Large intestine (tissue), 3 donors: Measurements from ENCODE around the gene PHF2. TPM values are rescaled to one million over a fixed set of nuclear protein-coding genes. Genes with fewer than 3 reads are reported as not detected.

ENCODE experiments used
- DNase-seq, 2 donors: peaks; one replicate each; pipeline versions ENCODE4 v3.0.0 to v3.0.0-alpha.2; 2013
- H3K27ac ChIP-seq: one replicate; pipeline ENCODE4 v1.5.1; 2013; ENCODE audit warnings: low read length
- H3K27me3 ChIP-seq: 2 replicates; pipeline ENCODE4 v1.6.1; 2013; ENCODE audit warnings: low read length; ENCODE audit not compliant: control insufficient read depth, insufficient read depth
- H3K36me3 ChIP-seq: 2 replicates; pipeline ENCODE4 v1.6.1; 2013; ENCODE audit warnings: low read length; ENCODE audit not compliant: control insufficient read depth, insufficient read depth
- H3K4me1 ChIP-seq: one replicate; pipeline ENCODE4 v1.6.1; 2013; ENCODE audit warnings: low read length; ENCODE audit not compliant: control insufficient read depth, insufficient read depth
- H3K4me3 ChIP-seq: one replicate; pipeline ENCODE4 v1.5.1; 2013; ENCODE audit warnings: low read length
- H3K9me3 ChIP-seq: one replicate; pipeline ENCODE4 v1.6.1; 2013; ENCODE audit warnings: mild to moderate bottlenecking, low read depth, low read length, moderate library complexity; ENCODE audit not compliant: control insufficient read depth
- WGBS: methylation state at CpG from one replicate; pipeline ENCODE4 v1.1.5; 2013; ENCODE audit warnings: low lambda C conversion rate; ENCODE audit not compliant: insufficient coverage; 5-methylcytosine and 5-hydroxymethylcytosine counted together
- polyA plus RNA-seq: library from polyadenylated mRNA; unstranded; fragments of 120-200 nt; gene quantifications from one replicate; pipeline ENCODE4 v1.2.1, GENCODE V29; 2013

Gene PHF2
- polyA plus RNA-seq, 1 donor = 24.9 TPM

- H3K36me3 ChIP-seq = peaks cover 21% of the 10 kb centered on the region
- no peaks in the 10 kb centered on the region for H3K9me3 ChIP-seq
- H3K27ac ChIP-seq = peak overlapping the region; percentile 92
- no peak for DNase-seq
- no peaks in the 10 kb centered on the region for H3K27me3 ChIP-seq
- no CpG with 5 or more reads among the region's 15 CpGs for WGBS
- peaks cover 9% of the 10 kb centered on the region for H3K4me1 ChIP-seq
- peak overlapping the region; percentile 55 for H3K4me3 ChIP-seq
Observed at GRCh38 chr9:93567271-93567959, 9.0 kb upstream of the PHF2 start.

GRCh38 chr9:93568169-93568568, 8.2 kb upstream of the PHF2 start:
- no peak for DNase-seq
- no CpG with 5 or more reads among the region's 5 CpGs for WGBS

GRCh38 chr9:93569621-93570174, 6.7 kb upstream of the PHF2 start:
- Histone ChIP-seq H3K4me3 (no peak overlapping the region), H3K4me1 (peaks cover 11% of the 10 kb centered on the region), H3K36me3 (no peaks in the 10 kb centered on the region), H3K27me3 (no peaks in the 10 kb centered on the region), H3K9me3 (no peaks in the 10 kb centered on the region), H3K27ac (no peak overlapping the region)
- no CpG with 5 or more reads among the region's 1 CpG for WGBS
- no peak for DNase-seq

More at GRCh38 chr9:93568169-93568568, 8.2 kb upstream of the PHF2 start:
- Histone ChIP-seq H3K4me1 (peaks cover 9% of the 10 kb centered on the region), H3K9me3 (no peaks in the 10 kb centered on the region), H3K27ac (no peak overlapping the region), H3K27me3 (no peaks in the 10 kb centered on the region), H3K36me3 (peaks cover 14% of the 10 kb centered on the region), H3K4me3 (no peak overlapping the region)

GRCh38 chr9:93572221-93572620, 4.2 kb upstream of the PHF2 start:
- no peaks in the 10 kb centered on the region for H3K9me3 ChIP-seq
- no peak overlapping the region for H3K4me3 ChIP-seq
- no peaks in the 10 kb centered on the region for H3K36me3 ChIP-seq
- no peak for DNase-seq
- H3K27me3 ChIP-seq = no peaks in the 10 kb centered on the region
- no peak overlapping the region for H3K27ac ChIP-seq
- WGBS = no CpG with 5 or more reads among the region's 2 CpGs
- H3K4me1 ChIP-seq = peaks cover 16% of the 10 kb centered on the region

GRCh38 chr9:93572636-93573515, 3.5 kb upstream of the PHF2 start:
- Histone ChIP-seq H3K27ac (no peak overlapping the region), H3K36me3 (no peaks in the 10 kb centered on the region), H3K4me3 (no peak overlapping the region), H3K27me3 (no peaks in the 10 kb centered on the region), H3K4me1 (peaks cover 15% of the 10 kb centered on the region), H3K9me3 (no peaks in the 10 kb centered on the region)
- no peak for DNase-seq
- WGBS = 80% methylated on average over 1 of the region's 8 CpGs

- Histone ChIP-seq H3K4me3 (no peak overlapping the region), H3K36me3 (no peaks in the 10 kb centered on the region), H3K27me3 (no peaks in the 10 kb centered on the region), H3K9me3 (no peaks in the 10 kb centered on the region), H3K4me1 (peaks cover 18% of the 10 kb centered on the region), H3K27ac (no peak overlapping the region)
- WGBS = no CpG with 5 or more reads among the region's 3 CpGs
- DNase-seq = no peak
Observed at GRCh38 chr9:93573516-93573828, 2.9 kb upstream of the PHF2 start.

- H3K36me3 ChIP-seq = no peaks in the 10 kb centered on the region
- peaks cover 18% of the 10 kb centered on the region for H3K4me1 ChIP-seq
- DNase-seq = no peak
- H3K27ac ChIP-seq = no peak overlapping the region
- H3K27me3 ChIP-seq = no peaks in the 10 kb centered on the region
- H3K9me3 ChIP-seq = no peaks in the 10 kb centered on the region
- H3K4me3 ChIP-seq = no peak overlapping the region
- WGBS = no CpG with 5 or more reads among the region's 9 CpGs
Observed at GRCh38 chr9:93574091-93574899, 2.1 kb upstream of the PHF2 start.

GRCh38 chr9:93574900-93575795, 1.2 kb upstream of the PHF2 start:
- H3K9me3 ChIP-seq = no peaks in the 10 kb centered on the region
- H3K27me3 ChIP-seq = no peaks in the 10 kb centered on the region
- peak overlapping the region; percentile 69 for H3K4me3 ChIP-seq
- peaks cover 18% of the 10 kb centered on the region for H3K4me1 ChIP-seq
- DNase-seq = peak in 1 of 2 donors; percentile 25
- H3K27ac ChIP-seq = peak overlapping the region; percentile 48
- WGBS = no CpG with 5 or more reads among the region's 30 CpGs
- no peaks in the 10 kb centered on the region for H3K36me3 ChIP-seq

- no peaks in the 10 kb centered on the region for H3K9me3 ChIP-seq
- H3K4me3 ChIP-seq = peak overlapping the region; percentile 69
- peaks cover 18% of the 10 kb centered on the region for H3K4me1 ChIP-seq
- H3K36me3 ChIP-seq = no peaks in the 10 kb centered on the region
- no CpG with 5 or more reads among the region's 26 CpGs for WGBS
- DNase-seq = peak in 1 of 2 donors; percentile 73
- no peaks in the 10 kb centered on the region for H3K27me3 ChIP-seq
- peak overlapping the region; percentile 48 for H3K27ac ChIP-seq
Observed at GRCh38 chr9:93575796-93576257, 557 bp upstream of the PHF2 start.
